CD8-positive, alpha-beta memory T cell (primary cell): ENCODE data around the gene STIP1. TPM values are rescaled to one million over a fixed set of nuclear protein-coding genes. Genes with fewer than 3 reads are reported as not detected.

Experiments
- CTCF ChIA-PET: fragments of 350-600 bp; sonication (Branson Sonifier 250); formaldehyde crosslinking; loops from one replicate; lab custom pipeline; 2021; ENCODE audit warnings: antibody characterized with exemption; lab: Charles Lee
- POLR2A ChIA-PET: fragments of 350-600 bp; sonication (Branson Sonifier 250); formaldehyde crosslinking; loops from one replicate; lab custom pipeline; 2021; ENCODE audit warnings: antibody characterized with exemption; lab: Charles Lee
- DNase-seq, 5 donors: peaks; one replicate each; pipeline versions ENCODE4 v3.0.0 to v3.0.0-alpha.2; 2020 to 2022; ENCODE audit warnings: mixed read lengths in 1 of 5
- H3K27ac ChIP-seq: one replicate; pipeline ENCODE4 v1.7.0; 2013; ENCODE audit warnings: low read depth, mild to moderate bottlenecking, low read length, moderate library complexity
- H3K27me3 ChIP-seq: 2 replicates; pipeline ENCODE4 v1.7.0; 2013; ENCODE audit warnings: low read length, mild to moderate bottlenecking; ENCODE audit not compliant: insufficient read depth, poor library complexity, severe bottlenecking
- H3K36me3 ChIP-seq: 2 replicates; pipeline ENCODE4 v1.7.0; 2013; ENCODE audit warnings: mild to moderate bottlenecking, low read length, moderate library complexity; ENCODE audit not compliant: insufficient read depth
- H3K4me1 ChIP-seq: 2 replicates; pipeline ENCODE4 v1.7.0; 2013; ENCODE audit warnings: mild to moderate bottlenecking, low read length, moderate library complexity; ENCODE audit not compliant: insufficient read depth
- H3K4me3 ChIP-seq: 2 replicates; pipeline ENCODE4 v1.7.0; 2013; ENCODE audit warnings: mild to moderate bottlenecking, low read length
- H3K9me3 ChIP-seq: 2 replicates; pipeline ENCODE4 v1.7.0; 2013; ENCODE audit warnings: mild to moderate bottlenecking, low read length
- H3K27ac Mint-ChIP-seq, 8 donors: one replicate each; pipeline ENCODE4 v1.8.0; 2020 to 2021; ENCODE audit warnings: mixed read lengths in 8 of 8, mild to moderate bottlenecking in 6 of 8, inconsistent platforms in 3 of 8, moderate library complexity in 3 of 8
- H3K27me3 Mint-ChIP-seq, 2 donors: one replicate each; pipeline ENCODE4 v1.8.0; 2020 to 2021; ENCODE audit warnings: mixed read lengths in 2 of 2, mild to moderate bottlenecking in 1 of 2, moderate library complexity in 1 of 2
- H3K36me3 Mint-ChIP-seq, 3 donors: one replicate each; pipeline ENCODE4 v1.8.0; 2020 to 2021; ENCODE audit warnings: mixed read lengths in 3 of 3, inconsistent platforms in 1 of 3, mild to moderate bottlenecking in 1 of 3
- H3K4me1 Mint-ChIP-seq, 3 donors: one replicate each; pipeline ENCODE4 v1.8.0; 2020 to 2021; ENCODE audit warnings: mixed read lengths in 3 of 3, inconsistent platforms in 1 of 3, mild to moderate bottlenecking in 1 of 3
- H3K4me3 Mint-ChIP-seq, 7 donors: one replicate each; pipeline ENCODE4 v1.8.0; 2020 to 2021; ENCODE audit warnings: mixed read lengths in 7 of 7, mild to moderate bottlenecking in 6 of 7, moderate library complexity in 4 of 7, inconsistent platforms in 2 of 7
- H3K9me3 Mint-ChIP-seq, 5 donors: one replicate each; pipeline ENCODE4 v1.8.0; 2020 to 2022; ENCODE audit warnings: mixed read lengths in 5 of 5, mild to moderate bottlenecking in 3 of 5, moderate library complexity in 2 of 5, inconsistent platforms in 1 of 5
- polyA plus RNA-seq: library from polyadenylated mRNA; unstranded; fragments of 300-500 nt; fragmentation: Illumina TruSeq; gene quantifications from one replicate; pipeline ENCODE4 v1.2.3, GENCODE V29; 2021
- total RNA-seq, 2 experiments: library from RNA; stranded (reverse); gene quantifications; one replicate each; pipeline ENCODE4 v1.2.3, GENCODE V29; 2021

STIP1 gene
- total and polyA plus RNA-seq, 3 experiments from 2014 or later, result 108 to 461 (median 457) TPM

DNA sequence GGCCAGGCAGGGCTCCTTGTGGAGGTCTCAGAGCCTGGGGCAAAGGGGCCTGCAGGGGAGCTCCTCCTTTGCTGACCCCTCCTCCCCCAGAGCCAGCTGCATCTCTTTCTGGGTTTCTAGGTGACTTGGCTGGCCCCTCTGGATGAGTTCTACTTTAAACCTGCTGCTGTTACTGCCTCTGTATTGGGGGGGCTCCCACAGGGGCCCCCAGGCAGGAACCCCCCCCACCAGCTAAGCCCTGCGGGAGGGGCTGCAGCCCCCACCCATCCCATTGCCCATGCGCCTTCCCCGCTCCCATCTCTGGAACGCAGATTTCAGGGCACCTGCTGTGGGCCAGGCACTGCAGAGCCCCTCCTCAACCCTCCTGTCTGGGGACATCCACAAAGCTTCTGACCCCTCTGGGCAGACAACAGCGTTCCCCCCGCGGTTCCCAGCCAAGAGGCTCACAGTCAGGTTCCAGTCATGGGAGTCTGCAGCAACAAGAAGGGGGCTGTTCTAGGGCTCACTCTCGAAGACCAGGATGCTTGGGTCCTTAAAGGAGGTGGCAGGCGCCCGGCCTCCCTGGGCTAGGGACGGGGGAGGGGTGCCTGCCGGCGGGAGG is 64.5 kb downstream of the STIP1 start:
- Mint-ChIP-seq H3K9me3 (no peaks in the 10 kb centered on the region), H3K27me3 (no peaks in the 10 kb centered on the region), H3K4me3 (peak overlapping the region; percentile 43 to 88 (median 85)), H3K36me3 (peaks cover 0 to 6% (median 0%) of the 10 kb centered on the region in 3 donors), H3K27ac (peak overlapping the region in 2 of 8 donors; percentile 65 to 81), H3K4me1 (peaks cover 15 to 44% (median 21%) of the 10 kb centered on the region in 3 donors)
- Histone ChIP-seq H3K36me3 (no peaks in the 10 kb centered on the region), H3K27ac (no peak overlapping the region), H3K4me1 (peaks cover 31% of the 10 kb centered on the region), H3K9me3 (no peaks in the 10 kb centered on the region), H3K27me3 (no peaks in the 10 kb centered on the region), H3K4me3 (peak overlapping the region; percentile 23)
- DNase-seq, result no peak
- CTCF ChIA-PET, result interaction anchor here (0.9 to 13.4 kb wide), 16 partner anchors 9 to 67 kb away, joined by 3 to 124 read pairs (median 6); partner anchors contain the start of genes CATSPERZ, DNAJC4, ESRRA and FERMT3
- POLR2A ChIA-PET, result interaction anchor here (0.6 to 2.3 kb wide), 6 partner anchors 8 to 58 kb away, joined by 3 to 7 read pairs (median 4); partner anchors contain the start of genes FERMT3 and FKBP2

DNA sequence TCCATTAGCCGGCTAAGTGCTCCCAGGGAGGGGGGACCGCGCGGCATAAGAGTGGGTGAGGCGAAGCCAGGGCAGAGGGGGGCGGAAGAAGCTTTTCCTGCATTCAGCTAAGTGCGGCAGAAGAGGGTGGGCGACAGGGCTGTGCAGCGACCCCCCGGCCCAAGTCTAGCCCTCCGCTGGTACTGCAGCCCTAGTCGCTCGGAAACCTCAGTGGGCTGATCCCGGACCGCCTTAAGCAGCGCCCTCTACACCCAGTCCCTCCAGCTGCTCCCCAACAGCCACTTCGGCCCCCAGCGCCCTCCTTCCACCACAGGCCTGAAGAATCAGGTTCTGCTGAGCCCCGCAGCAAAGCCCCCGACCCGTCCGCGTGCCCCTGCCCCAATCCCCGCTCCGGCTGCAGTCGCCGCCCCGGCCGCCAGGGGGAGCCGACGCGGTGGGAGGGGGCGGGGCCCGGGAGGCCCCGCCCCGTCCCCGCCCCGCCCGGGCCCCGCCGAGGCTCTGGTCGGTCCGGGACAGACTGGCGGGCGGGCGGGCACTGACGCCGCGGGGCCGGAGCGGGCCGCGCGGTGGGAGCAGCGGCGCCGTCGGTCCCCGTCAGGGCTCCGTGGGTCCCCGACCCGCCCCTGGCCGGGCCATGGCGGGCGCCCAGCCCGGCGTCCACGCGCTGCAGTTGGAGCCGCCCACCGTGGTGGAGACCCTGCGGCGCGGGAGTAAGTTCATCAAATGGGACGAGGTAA is 65.2 kb downstream of the STIP1 start, which contains the start of gene PLCB3:
PLCB3 (plus strand) TSS at position 515 of the 737 bp plus-strand sequence; CDS start at position 635, 120 bp downstream.
- no peaks in the 10 kb centered on the region for H3K9me3 ChIP-seq
- H3K4me3 ChIP-seq, result peak within 1 kb of the TSS; percentile 66
- Mint-ChIP-seq H3K27ac (peak within 1 kb of the TSS in 5 of 8 donors; percentile 65 to 84 (median 82)), H3K4me1 (peaks cover 12 to 37% (median 15%) of the 10 kb centered on the region in 3 donors), H3K27me3 (no peaks in the 10 kb centered on the region), H3K9me3 (no peaks in the 10 kb centered on the region), H3K4me3 (peak within 1 kb of the TSS; percentile 84 to 96 (median 88)), H3K36me3 (peaks cover 0 to 10% (median 0%) of the 10 kb centered on the region in 3 donors)
- DNase-seq, result peak; percentile 50 to 79 (median 61)
- H3K27me3 ChIP-seq, result no peaks in the 10 kb centered on the region
- peak within 1 kb of the TSS; percentile 65 for H3K27ac ChIP-seq
- H3K36me3 ChIP-seq, result no peaks in the 10 kb centered on the region
- peaks cover 26% of the 10 kb centered on the region for H3K4me1 ChIP-seq
- ChIA-PET CTCF (interaction anchor here (0.8 to 13.4 kb wide), 19 partner anchors 8 to 91 kb away, joined by 3 to 124 read pairs (median 6); partner anchors contain the start of genes CATSPERZ, DNAJC4, ESRRA and FERMT3), POLR2A (interaction anchor here (0.5 to 2.3 kb wide), 6 partner anchors 9 to 57 kb away, joined by 3 to 9 read pairs (median 3); partner anchors contain the start of gene FERMT3)

DNA sequence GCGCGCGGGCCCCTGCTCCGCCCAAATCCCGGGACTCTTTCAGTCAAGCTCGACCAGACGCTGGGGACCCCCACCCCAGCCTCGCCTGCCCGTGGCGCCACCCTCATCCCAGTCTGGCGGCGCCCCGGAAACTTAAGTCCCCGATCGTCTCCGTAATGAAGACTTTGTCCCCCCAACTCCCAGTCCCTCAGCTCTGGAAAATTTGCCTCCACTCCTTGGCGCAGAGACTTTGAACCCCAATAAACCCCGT is 65.7 kb downstream of the STIP1 start:
- H3K36me3 Mint-ChIP-seq, result peaks cover 0 to 11% (median 0%) of the 10 kb centered on the region in 3 donors
- no peaks in the 10 kb centered on the region for H3K27me3 Mint-ChIP-seq
- ChIA-PET CTCF (interaction anchor here (0.8 to 13.4 kb wide), 11 partner anchors 9 to 90 kb away, joined by 3 to 124 read pairs (median 7); partner anchors contain the start of genes CATSPERZ, ESRRA, FERMT3 and FKBP2), POLR2A (interaction anchor here (0.5 to 2.3 kb wide), 5 partner anchors 9 to 50 kb away, joined by 3 to 9 read pairs (median 7); partner anchors contain the start of gene FERMT3)
- peaks cover 12 to 36% (median 14%) of the 10 kb centered on the region in 3 donors for H3K4me1 Mint-ChIP-seq
- peaks cover 26% of the 10 kb centered on the region for H3K4me1 ChIP-seq
- H3K4me3 ChIP-seq, result peak overlapping the region; percentile 66
- no peaks in the 10 kb centered on the region for H3K9me3 Mint-ChIP-seq
- no peaks in the 10 kb centered on the region for H3K36me3 ChIP-seq
- H3K27me3 ChIP-seq, result no peaks in the 10 kb centered on the region
- no peaks in the 10 kb centered on the region for H3K9me3 ChIP-seq
- peak overlapping the region; percentile 61 to 95 (median 84) for H3K4me3 Mint-ChIP-seq
- peak overlapping the region; percentile 65 for H3K27ac ChIP-seq
- peak overlapping the region in 5 of 8 donors; percentile 54 to 81 (median 67) for H3K27ac Mint-ChIP-seq
- DNase-seq, result no peak

DNA sequence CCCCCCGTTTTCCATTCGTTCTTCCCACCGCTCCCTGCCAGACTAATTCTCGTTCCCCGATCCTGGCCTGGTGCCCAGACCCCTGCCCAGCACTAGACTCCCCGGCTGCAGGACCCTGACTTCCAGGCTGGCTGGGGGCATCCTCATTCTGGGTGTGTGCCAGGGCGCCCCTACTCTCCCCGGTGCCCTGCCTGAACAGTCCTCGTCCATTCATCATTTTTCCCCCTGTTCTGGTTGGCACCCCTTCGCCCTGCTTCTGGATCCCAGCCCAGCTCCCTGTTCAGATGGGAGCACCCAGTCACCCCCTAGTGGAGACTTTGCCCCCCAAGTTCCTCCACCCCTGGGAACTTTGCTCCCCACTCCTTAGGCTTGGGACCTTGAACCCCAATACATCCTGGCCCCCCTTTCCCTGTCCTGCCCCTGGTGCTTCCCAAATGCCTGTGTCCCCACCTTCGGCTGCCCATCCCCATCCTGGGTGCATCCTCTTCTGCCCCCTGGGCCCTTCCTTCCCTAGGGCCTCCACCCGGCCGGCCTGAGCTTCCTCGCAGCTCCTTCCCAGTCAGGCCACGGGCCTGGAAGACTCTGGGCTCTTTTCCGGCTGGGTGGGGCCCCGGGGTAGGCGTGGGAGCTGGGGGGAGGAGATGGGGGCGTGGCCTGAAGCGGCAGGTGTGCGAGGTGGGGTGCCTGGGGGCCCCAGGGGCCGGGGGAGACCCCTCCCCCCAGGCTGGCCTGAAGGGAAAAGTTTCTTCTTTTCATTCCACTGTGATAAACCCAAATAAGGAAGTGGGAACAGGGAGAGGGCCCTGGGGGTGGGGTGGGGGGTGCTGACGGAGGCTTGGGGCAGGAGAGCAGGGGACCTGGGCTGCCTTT is 66.3 kb downstream of the STIP1 start:
- H3K4me3 ChIP-seq, result peak overlapping the region; percentile 66
- H3K27ac Mint-ChIP-seq, result peak overlapping the region in 5 of 8 donors; percentile 54 to 81 (median 67)
- H3K4me1 ChIP-seq, result peaks cover 26% of the 10 kb centered on the region
- H3K4me3 Mint-ChIP-seq, result peak overlapping the region; percentile 61 to 95 (median 84)
- peaks cover 11 to 31% (median 14%) of the 10 kb centered on the region in 3 donors for H3K4me1 Mint-ChIP-seq
- H3K27me3 ChIP-seq, result no peaks in the 10 kb centered on the region
- H3K36me3 ChIP-seq, result no peaks in the 10 kb centered on the region
- POLR2A ChIA-PET, result interaction anchor here (1.0 to 2.1 kb wide), 4 partner anchors 10 to 49 kb away, joined by 3 to 9 read pairs (median 6); partner anchors contain the start of gene FERMT3
- H3K9me3 ChIP-seq, result no peaks in the 10 kb centered on the region
- H3K36me3 Mint-ChIP-seq, result peaks cover 0 to 12% (median 0%) of the 10 kb centered on the region in 3 donors
- H3K27ac ChIP-seq, result peak overlapping the region; percentile 65
- CTCF ChIA-PET, result interaction anchor here (0.8 to 13.4 kb wide), 8 partner anchors 9 to 90 kb away, joined by 3 to 124 read pairs (median 12); partner anchors contain the start of genes CATSPERZ, ESRRA, FERMT3 and FKBP2
- no peaks in the 10 kb centered on the region for H3K9me3 Mint-ChIP-seq
- H3K27me3 Mint-ChIP-seq, result no peaks in the 10 kb centered on the region
- DNase-seq, result no peak

DNA sequence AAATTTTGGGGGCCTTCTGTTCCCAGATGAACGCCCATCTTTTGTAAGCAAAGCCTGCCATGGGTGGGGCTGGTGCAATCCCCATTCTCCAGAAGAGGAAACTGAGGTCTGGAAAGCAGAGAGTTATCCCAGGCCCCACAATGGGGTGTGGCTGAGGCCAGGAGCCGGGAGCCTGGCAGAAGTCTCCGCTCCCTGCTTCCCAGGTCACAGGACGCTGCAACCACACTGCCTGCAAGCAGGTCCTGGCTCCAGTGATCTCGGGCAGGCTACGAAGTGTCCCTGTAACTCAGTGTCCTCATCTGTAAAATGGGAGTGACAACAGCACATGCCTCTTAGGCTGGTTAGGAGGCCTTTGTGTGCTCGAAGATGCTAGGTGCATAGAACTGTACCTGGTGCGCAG is 67.1 kb downstream of the STIP1 start:
- peak overlapping the region in 1 of 8 donors; percentile 41 for H3K27ac Mint-ChIP-seq
- peak overlapping the region in 5 of 7 donors; percentile 8 to 68 (median 41) for H3K4me3 Mint-ChIP-seq
- Histone ChIP-seq H3K27me3 (no peaks in the 10 kb centered on the region), H3K9me3 (no peaks in the 10 kb centered on the region), H3K4me3 (no peak overlapping the region), H3K27ac (no peak overlapping the region), H3K4me1 (peaks cover 26% of the 10 kb centered on the region), H3K36me3 (no peaks in the 10 kb centered on the region)
- no peaks in the 10 kb centered on the region for H3K9me3 Mint-ChIP-seq
- DNase-seq, result no peak
- ChIA-PET CTCF (interaction anchor here (1.3 to 13.4 kb wide), 5 partner anchors 17 to 65 kb away, joined by 3 to 124 read pairs (median 9); partner anchors contain the start of genes CATSPERZ, ESRRA, FERMT3 and PRDX5), POLR2A (interaction anchor here (1.0 to 2.1 kb wide), 2 partner anchors 16 to 47 kb away, joined by 4 to 9 read pairs; partner anchors contain the start of gene FERMT3)
- H3K36me3 Mint-ChIP-seq, result peaks cover 0 to 17% (median 0%) of the 10 kb centered on the region in 3 donors
- peaks cover 10 to 28% (median 11%) of the 10 kb centered on the region in 3 donors for H3K4me1 Mint-ChIP-seq
- H3K27me3 Mint-ChIP-seq, result no peaks in the 10 kb centered on the region

DNA sequence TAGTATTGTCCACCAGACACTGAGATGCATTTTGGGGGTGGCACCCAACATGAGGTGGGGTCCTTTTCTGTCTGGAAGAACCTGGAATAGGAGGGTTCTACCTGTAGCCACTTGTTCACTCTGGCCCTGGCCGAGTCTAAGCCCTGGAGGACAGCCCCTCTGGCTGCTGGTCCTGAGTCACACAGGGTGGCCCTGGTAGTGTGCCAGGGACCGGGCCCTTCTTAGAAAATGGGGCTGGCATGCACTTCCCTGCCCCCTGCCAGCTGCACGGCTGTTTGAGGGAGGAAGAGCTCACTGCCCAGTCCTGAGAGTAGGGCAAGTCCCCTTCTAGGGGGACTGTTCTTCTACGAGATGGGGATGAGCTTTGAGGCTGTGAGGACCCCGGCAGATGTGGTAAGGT is 67.5 kb downstream of the STIP1 start:
- no peak for DNase-seq
- H3K4me3 Mint-ChIP-seq, result peak overlapping the region in 5 of 7 donors; percentile 8 to 68 (median 29)
- peaks cover 6 to 27% (median 11%) of the 10 kb centered on the region in 3 donors for H3K4me1 Mint-ChIP-seq
- H3K4me3 ChIP-seq, result no peak overlapping the region
- no peaks in the 10 kb centered on the region for H3K36me3 ChIP-seq
- POLR2A ChIA-PET, result no interaction called here
- H3K27ac ChIP-seq, result no peak overlapping the region
- peaks cover 26% of the 10 kb centered on the region for H3K4me1 ChIP-seq
- H3K27me3 Mint-ChIP-seq, result no peaks in the 10 kb centered on the region
- peaks cover 0 to 19% (median 0%) of the 10 kb centered on the region in 3 donors for H3K36me3 Mint-ChIP-seq
- no peaks in the 10 kb centered on the region for H3K27me3 ChIP-seq
- no peaks in the 10 kb centered on the region for H3K9me3 Mint-ChIP-seq
- H3K27ac Mint-ChIP-seq, result peak overlapping the region in 1 of 8 donors; percentile 69
- no peaks in the 10 kb centered on the region for H3K9me3 ChIP-seq
- CTCF ChIA-PET, result interaction anchor here (1.0 to 2.2 kb wide), 5 partner anchors 11 to 64 kb away, joined by 3 to 9 read pairs (median 5); partner anchors contain the start of genes FERMT3, PRDX5 and TRMT112
